ENCODE results near the gene CHCHD4.

CHCHD4 gene

DNA sequence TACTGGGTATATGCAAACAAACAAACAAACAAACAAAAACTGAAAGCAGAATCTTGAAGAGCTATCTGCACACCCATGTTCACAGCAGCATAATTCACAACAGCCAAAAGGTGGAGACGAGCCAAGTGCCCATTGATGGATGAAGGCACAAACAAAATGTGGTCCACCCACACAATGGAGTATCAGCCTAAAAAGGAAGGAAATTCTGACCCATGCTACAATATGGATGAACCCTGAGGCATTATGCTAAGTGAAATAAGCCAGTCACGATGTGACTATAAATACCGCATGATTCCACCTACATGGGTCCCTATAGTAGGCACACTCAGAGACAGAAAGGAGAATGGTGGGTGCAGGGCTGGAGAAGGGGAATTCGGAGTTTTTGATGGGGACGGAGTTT is 29.6 kb upstream of the CHCHD4 start:
- TF ChIP-seq GATA2 (IDR thresholded peaks at IDR 0.05; ENCODE audit: low read depth, low read length): no peak
- TF ChIP-seq GATA3 (IDR thresholded peaks at IDR 0.05; ENCODE audit: low read depth, low read length): no peak

DNA sequence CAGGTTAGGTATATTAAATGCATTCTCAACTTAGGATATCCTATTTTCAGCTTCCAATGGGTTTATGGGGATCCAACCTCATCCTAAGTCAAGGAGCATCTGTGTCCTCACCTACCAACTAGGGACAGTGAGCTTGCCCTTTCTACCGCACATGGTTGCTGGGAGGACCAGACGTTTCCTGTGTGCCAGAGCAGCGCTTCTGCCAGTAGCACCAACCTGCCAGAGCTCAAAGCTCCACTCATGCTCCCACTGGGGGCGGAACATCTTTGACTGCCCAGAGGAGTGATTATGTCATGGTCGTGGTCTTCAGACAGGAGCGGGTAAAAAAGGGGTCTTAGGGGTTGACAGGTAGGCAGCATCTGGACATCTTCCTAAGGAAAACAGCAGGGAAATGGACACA is 29.0 kb upstream of the CHCHD4 start:
- TF ChIP-seq GATA3 (IDR thresholded peaks at IDR 0.05; ENCODE audit: low read depth, low read length) (no peak), GATA2 (IDR thresholded peaks at IDR 0.05; ENCODE audit: low read depth, low read length) (no peak)

DNA sequence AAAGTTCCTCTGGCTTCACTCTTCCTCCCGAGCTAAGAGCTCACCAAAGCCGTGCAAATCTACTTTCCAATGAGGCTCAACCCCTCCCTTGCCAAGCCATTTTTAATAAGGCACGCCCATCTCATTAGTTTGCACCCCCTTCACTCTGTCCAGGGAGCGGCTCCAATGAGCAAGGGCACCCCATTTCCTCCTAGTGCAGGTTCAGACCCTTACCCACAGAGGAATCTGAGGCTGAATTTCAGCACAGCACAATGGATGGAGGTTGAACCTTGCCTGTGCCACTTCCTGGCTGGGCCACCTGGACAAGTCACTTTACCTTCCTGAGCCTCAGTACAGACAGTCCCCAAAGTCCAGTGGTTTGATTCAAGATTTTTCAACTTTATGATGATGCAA is 28.3 kb upstream of the CHCHD4 start:
- TF ChIP-seq GATA2 (IDR thresholded peaks at IDR 0.05; ENCODE audit: low read depth, low read length): no peak
- TF ChIP-seq GATA3 (IDR thresholded peaks at IDR 0.05; ENCODE audit: low read depth, low read length): no peak

DNA sequence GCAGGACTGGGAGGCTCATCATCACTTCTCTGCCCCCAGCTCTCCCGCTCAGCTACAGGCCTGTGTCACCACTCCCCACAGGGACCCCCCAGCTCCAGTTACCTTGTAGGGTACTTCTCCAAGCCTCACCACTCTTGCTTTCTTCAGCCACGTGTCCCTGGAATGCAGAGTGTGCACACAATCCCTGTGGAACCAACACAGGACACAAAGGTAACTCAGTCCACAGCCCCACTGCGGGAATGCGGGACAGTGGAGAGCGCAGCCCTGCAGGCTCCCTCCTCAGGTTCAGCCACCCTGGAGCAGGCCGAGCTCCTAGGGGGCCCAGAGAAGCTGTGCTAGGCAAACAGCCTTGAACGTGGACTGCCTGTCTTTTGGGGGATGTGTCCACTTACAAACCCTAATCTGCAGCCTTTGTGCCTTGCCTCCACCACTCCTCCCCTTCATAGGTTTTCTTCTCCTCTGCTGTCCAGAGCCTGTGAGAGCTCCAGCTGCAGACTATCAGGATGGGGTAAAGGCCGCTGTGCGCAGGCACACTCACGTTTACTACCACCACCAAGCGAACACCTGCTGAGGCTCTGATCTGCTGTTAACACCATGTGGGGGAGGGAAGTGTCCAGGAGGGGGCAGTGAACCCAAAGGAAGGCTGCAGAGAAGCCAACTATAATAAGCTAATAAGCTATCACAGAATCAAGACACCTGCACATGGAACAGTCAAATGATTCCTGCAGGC is 27.7 kb upstream of the CHCHD4 start:
- no peak for TF ChIP-seq GATA3 (IDR thresholded peaks at IDR 0.05; ENCODE audit: low read depth, low read length)
- no peak for TF ChIP-seq GATA2 (IDR thresholded peaks at IDR 0.05; ENCODE audit: low read depth, low read length)

DNA sequence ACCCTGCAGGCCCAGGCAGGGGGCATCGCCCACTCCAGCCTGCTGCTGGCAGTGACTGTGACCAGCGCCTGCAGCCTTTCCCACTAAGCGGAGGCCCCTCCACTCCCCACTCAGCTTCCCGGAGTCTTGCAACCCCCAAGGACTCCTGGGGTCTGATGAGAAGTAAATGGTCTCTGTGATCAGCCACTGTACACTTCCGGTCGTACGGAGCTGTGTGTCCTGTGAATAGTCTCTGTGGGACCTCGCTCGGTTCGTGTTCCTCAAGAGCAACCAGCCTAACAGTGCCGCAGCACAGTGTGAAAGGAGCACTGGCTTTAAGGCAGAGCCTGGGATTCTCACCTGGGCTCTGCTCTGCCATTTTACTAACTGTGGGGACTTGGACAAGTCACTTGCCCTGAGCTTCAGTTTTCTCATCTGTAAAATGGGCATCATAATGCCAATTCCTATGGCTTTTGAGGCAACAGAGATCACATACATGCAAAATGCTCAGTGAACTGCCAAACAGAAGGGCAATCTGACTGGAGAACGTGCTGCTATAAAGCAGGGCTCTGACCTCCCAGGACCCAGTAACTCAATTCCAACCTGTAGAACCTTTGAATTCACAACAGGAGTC is 26.9 kb upstream of the CHCHD4 start:
- TF ChIP-seq GATA2 (IDR thresholded peaks at IDR 0.05; ENCODE audit: low read depth, low read length) (no peak), GATA3 (IDR thresholded peaks at IDR 0.05; ENCODE audit: low read depth, low read length) (no peak)

DNA sequence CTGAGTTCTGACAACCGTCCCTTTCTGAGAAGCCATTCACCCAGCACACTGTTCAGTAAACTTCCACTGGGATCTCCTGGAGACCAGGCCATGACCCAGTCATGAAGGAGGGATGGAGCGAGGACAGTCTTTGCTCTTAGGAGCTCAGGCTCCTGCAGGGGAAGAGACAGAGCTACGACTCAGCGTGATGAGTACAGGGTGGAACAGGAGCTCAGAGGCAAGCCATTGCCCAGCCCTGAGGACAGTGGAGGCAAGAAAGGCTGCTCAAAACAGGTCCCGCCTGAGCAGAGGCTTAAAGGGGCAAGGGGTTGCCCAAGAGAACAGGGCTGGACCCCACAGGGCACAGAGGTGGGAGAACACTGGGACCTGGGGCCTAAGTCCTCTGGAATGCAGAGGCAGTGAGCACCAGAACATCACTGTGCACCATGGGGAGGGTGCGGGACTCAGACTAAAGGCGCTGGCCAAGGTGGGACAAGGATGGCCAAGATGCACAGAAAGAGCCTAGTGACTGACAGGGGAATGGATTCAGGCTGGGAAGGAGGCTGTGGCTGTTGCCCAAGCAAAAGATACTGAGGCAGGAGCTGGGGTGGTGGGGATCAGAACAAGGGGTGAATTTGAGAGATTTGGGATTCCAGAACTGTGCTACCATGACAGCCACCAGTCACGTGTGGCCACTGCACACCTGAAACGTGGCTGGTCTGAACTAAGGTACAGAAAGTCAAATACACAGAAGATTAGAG is 26.0 kb upstream of the CHCHD4 start:
- TF ChIP-seq GATA3 (IDR thresholded peaks at IDR 0.05; ENCODE audit: low read depth, low read length): no peak
- no peak for TF ChIP-seq GATA2 (IDR thresholded peaks at IDR 0.05; ENCODE audit: low read depth, low read length)

DNA sequence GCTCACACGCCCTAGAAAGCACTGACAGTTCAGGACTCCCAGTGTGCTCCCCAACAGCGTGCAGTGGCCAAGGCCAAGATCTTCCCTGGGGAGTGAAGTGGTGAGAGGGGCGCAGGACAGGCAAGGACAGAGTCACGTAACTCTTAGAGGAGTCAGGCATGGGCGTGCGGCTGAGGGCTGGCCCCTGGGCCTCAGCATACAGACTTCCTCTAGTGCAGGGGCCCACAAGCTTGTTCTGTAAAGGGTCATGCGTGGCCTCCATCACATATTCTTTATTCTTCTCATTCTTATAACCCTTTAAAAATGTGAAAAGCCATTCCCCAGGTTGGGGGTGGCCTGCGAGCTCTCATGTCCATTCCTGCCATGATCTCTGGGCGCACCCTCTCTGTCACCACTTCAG is 25.4 kb upstream of the CHCHD4 start:
- no peak for TF ChIP-seq GATA2 (IDR thresholded peaks at IDR 0.05; ENCODE audit: low read depth, low read length)
- no peak for TF ChIP-seq GATA3 (IDR thresholded peaks at IDR 0.05; ENCODE audit: low read depth, low read length)

DNA sequence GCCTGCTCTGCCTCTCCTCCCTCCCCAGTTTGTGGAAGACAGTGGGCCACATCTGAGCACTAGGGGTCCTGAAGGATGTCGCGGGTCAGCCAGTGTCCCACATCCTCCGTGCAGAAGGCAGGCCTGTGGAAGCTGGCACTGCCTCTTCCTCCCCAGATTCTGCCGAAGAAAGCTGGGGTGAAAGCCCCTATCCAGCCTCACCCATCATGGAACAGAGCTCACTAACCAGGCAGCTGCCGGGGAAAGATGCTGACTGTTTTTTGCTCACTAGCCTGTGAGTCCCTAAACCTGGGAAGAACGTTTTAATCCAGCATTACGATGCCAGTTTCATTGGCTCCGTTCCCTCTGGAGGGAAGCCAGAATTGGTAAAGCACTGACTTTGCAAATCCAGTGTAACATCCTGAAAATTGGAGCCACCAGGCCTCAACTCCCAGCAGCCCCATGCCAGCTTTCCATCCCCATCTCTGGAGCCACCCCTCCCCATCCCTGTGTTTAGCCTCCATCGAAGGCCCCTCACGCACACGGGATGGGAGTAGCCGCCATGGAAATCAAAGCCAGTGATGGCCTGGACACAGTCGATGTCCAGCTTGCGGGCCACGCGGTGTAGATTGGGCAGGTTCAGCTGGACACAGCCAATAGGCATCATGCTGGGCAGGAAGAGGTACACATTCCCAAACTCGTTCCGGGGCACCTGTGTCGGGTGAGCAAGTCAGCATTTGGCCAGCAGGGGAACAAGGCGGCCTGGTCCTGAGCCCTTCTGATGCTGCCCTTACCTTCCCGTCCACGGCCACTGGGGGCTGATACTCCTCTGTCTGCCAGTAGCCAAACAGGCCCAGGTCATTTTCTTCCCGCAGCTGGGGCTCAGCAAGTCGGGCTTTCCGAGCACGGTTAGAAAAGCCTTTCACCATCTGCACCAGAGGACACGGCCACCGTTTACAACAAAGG is 23.6 kb upstream of the CHCHD4 start:
- no peak for TF ChIP-seq GATA3 (IDR thresholded peaks at IDR 0.05; ENCODE audit: low read depth, low read length)
- TF ChIP-seq GATA2 (IDR thresholded peaks at IDR 0.05; ENCODE audit: low read depth, low read length): no peak

DNA sequence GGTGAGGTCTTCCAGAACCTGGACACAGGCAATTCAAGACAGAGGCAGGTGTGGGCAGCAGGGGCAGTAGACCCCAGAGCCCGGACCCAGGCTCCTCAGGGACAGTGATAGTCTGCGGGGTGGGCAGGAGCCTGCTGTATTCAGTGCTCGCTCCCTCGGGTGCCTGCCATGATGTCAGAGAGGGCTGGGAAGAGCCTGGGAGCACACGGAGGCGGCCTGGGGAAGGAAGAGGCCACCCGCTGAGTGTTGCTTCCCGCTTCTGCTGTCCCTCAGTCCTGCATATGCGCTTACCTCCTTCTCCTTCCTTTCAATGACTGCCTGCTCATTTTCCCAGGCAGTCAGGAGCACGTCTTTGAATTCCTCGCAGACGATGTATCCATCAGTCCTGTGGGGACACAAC is 22.9 kb upstream of the CHCHD4 start:
- TF ChIP-seq GATA3 (IDR thresholded peaks at IDR 0.05; ENCODE audit: low read depth, low read length) (no peak), GATA2 (IDR thresholded peaks at IDR 0.05; ENCODE audit: low read depth, low read length) (no peak)

DNA sequence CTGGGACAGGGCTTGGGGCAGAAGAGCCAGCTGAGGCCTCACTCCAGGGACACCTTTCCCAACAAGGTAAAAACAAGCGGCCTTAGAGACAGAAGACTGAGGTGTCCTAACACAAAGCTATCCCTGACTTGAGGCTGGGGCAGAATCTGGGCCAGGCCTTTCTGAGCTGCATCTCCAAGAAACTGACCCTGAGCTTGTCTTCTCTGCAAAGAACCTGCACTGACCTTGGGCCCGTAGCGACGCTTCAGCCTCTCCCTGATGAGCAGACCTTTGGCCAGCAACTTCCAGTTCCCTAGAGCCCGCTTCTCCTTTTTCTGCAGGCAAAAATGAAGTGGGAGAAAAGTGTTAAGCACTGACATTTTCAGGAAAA is 22.4 kb upstream of the CHCHD4 start:
- TF ChIP-seq GATA3 (IDR thresholded peaks at IDR 0.05; ENCODE audit: low read depth, low read length): no peak

DNA sequence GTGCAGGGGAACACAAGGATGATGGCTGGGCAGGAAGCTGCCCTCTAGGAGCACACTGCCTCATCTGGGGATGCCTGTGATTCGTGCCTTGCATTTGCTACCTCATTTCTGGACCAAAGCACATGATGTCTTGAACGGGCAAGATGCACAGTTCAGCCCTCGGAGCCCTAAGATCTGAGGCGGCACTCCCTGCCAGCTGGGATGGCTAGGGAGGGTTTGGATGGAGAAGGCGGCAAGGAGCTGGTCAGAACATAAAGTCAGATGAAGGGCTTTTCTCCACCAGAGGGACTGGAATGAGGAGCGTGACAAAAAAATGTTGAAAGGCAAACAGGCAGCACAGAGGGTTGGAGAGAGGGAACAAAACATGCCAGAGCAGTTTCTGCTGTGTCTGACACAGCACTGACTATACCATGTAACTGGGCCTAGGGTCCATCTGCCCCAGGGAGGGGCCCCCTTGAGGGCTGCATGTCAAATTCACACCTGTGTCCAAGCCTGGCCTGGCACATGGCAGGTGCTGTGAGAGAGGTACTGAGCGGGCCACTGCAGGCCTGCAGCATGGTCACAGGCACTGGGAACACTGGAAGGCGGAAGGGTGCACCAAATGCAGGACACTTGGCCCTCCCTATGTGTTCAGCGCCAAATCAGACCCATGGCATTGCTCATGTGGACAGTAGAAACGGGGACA is 21.9 kb upstream of the CHCHD4 start:
- TF ChIP-seq GATA2 (IDR thresholded peaks at IDR 0.05; ENCODE audit: low read depth, low read length): no peak
- TF ChIP-seq GATA3 (IDR thresholded peaks at IDR 0.05; ENCODE audit: low read depth, low read length): no peak

DNA sequence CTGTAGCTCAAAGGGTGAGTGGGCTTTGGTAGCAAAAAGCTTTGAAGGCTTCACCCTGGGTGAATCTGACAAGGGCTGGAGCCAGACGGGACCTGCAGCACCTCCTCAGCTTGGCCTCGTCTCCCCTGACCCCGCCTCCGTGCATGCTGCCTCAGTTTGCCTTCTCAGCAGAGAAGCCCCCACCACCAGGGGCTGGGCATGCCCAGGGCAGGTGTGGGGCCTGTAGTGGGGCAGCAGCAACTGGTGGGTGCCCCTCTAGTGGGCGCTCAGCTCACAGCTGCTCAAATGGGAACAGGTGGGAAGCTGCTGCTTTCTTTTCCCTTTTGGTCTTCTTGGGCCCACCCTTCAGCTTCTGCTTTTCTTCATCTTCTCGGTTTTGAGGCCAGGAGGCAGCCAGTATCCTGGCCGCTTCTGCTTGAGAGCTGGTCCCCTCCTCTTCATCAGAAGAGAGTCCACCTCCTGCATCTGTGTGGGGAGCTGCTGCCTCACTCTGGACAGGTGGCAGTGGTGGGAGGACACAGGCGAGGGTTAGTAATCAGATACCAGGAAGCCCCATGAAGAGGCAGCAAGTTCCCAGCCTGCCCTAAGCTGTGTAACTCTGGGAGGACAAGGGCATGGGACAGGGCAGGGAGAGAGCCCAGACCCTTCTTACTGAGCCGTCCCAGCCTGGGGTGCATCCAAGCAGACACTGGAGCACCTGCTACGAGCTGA is 21.2 kb upstream of the CHCHD4 start:
- TF ChIP-seq GATA2 (IDR thresholded peaks at IDR 0.05; ENCODE audit: low read depth, low read length): no peak

DNA sequence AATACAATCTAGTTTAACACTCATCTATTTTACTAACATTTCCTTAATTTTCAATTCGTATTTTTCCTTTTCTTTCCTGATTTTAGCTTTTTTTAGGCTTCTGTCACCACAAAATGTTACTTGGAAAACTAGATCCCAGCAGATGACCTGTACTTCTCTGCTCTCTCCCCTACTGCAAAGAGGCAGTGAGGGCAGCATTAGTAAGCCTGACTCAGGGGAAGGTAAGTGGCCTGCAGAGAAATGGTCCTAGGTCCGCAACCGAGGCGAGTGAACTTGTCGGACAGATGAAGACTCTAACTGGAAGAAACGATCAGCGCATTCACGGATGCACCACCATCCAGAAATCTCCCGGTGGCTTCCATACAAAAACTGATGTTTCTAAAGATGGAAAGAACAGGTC is 20.6 kb upstream of the CHCHD4 start:
- TF ChIP-seq GATA2 (IDR thresholded peaks at IDR 0.05; ENCODE audit: low read depth, low read length) (no peak), GATA3 (IDR thresholded peaks at IDR 0.05; ENCODE audit: low read depth, low read length) (no peak)

Data from SH-SY5Y (cell line).